Right renal pelvis (tissue), 4 donors: Measurements from ENCODE around the gene GMDS. TPM values are rescaled to one million over a fixed set of nuclear protein-coding genes. Genes with fewer than 3 reads are reported as not detected.
"Not testable (repeated sequence)": the region's sequence is repeated elsewhere in the genome, so short reads cannot be mapped to it uniquely, and the experiment has no call there.

ENCODE experiments used
- DNase-seq, 4 donors: peaks; one replicate each; pipeline ENCODE4 v3.0.0-alpha.2; 2013; ENCODE audit warnings: low read depth in 4 of 4, low spot score in 3 of 4, missing footprints in 1 of 4
- polyA plus RNA-seq, 4 donors: library from polyadenylated mRNA; unstranded; fragments of 120-200 nt; gene quantifications; one replicate each; pipeline ENCODE4 v1.2.1, GENCODE V29; 2013; ENCODE audit not compliant: insufficient read length in 4 of 4

GMDS gene
- polyA plus RNA-seq, 4 donors: 67.7 to 86.0 (median 77.9) TPM

DNA sequence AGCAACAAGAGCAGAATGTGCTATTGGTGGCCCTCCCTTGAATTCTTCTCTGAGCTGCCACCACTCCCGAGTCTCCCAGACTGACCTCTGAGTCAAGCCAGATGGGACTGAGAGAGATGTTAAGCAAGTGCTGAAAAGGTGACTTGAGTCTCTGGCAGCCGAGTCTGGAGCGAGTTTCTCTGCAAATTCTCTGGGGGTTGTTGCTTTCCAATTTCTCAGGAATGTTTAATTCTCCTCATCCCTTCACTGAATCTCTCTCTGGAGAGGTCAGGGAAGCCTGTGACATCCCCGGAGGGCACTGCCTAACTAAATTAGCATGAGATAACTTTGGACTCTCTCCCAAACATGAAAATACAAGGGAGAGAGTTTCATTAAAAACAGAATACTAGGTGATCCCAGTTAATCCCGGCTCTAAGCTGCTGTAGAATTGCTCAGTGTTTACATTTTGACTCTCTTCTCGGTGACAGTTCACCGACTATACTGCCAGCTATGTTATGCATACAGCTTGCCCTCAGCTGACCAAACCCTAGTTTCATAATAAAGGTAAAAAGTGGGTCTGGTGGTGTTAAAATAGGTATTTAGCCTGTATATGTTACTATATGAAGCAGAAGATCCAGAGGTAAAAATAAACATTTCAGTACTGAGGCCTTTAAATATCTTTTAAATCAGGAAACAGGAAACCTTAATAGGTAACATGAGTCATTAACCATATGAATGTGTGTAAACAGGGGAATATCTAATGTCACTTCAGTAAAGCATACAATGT is 477.7 kb downstream of the GMDS start:
- no peak for DNase-seq

DNA sequence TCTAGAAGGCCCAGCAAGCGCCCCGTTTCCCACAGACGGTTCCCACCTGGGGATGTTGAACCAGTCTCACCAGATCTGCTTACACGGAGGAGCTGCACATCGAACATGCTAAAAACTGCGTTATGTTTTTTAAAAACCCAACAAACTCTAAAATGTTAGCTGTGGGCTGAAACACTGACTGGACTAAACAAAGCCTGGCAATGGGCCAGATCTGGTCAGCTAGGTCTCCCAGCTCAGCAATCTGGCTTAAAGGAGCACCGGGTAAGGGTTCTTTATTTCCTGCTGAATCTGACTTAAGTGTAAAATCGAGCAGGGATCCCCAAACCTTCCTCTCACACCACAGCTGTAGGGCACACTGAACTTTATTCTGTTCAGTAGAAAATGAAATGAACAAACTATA is 478.8 kb downstream of the GMDS start:
- no peak for DNase-seq

DNA sequence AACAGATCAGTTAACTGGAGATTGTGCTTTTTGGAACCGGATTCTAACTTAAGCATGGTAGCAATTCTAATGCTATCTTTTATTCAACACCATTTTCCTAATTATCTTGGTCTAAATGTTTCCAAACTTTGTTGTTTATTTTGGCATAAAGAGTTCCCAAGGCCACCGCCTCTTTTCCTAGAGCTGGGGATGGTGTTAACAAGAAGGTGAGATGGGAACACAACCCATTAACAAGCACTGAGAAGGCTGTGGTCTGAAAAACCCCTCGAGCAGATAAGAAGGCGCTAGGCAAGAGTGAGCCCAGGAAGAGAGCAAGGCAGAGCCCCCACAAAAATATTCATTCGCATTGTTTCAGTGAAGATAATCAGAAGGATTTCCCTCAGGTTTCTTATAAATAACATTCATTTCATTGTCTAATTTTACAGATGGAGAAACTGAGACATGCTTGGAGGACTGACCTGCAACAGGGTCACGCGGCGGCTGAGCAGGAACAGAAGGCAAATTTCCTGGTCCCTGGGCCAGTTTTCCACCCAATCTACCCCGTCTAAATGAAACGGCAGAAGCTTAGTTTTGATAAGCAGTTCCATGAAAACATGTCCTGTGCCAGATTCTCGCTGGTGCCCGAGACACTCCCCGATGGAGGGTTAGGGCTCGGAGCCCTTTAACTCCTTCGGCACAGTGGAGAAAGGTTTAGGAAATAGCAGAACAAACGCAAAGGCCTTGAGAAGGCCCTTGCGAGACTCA is 480.1 kb downstream of the GMDS start:
- no peak for DNase-seq

DNA sequence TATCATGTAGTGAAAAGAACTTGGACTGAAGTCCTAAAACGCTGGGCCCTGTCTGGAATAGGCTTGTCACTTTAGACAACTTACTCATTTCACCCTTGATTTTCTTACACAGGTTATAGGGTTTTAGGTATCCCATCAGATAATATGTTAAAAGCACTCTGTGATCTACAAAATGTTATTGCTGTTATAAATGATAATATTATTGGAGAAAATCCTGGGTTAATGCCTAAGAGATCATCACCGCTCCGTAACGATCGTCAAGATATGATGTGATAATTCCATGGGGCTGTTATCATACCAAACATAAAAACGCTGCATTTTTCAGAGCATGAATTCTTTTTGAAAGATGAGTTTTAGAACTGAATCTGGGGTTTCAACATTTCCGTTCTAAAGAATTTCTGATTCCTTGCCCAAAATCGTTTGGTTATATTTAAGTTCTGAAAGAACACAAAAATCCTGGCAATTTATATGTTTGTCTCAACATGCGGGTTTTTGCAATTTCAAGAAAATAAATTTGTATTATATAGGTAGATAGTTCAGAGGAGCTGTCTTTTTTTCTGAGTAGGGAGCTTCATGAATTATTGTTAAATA is 480.9 kb downstream of the GMDS start:
- no peak for DNase-seq

DNA sequence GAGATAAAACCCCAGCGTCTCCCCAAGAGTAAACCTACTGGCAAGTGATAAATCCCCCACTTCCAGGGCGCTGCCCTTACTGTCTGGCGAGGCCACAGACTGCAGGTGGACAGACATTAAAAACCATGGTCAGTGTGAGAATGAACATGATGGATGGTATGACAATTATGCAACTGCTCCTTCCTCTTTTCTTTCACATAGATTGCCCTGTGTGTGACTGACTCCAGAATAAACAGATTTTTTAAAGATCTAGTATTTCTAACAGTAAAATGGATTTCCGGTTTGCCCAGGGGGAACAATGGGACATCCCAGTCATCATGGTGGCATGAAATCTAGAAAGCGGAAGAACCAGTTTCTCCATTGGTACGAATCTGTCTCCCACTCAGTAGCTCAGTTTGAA is 482.0 kb downstream of the GMDS start:
- no peak for DNase-seq

- no peak for DNase-seq
These were observed 483.2 kb downstream of the GMDS start for GRCh38 chr6:1762203-1762602.

- no peak for DNase-seq
These were observed 483.9 kb downstream of the GMDS start for GRCh38 chr6:1761477-1761877.

- DNase-seq: no peak
These were observed 484.5 kb downstream of the GMDS start for GRCh38 chr6:1760876-1761275.

- no peak for DNase-seq
These were observed 485.5 kb downstream of the GMDS start for GRCh38 chr6:1759870-1760269.

DNA sequence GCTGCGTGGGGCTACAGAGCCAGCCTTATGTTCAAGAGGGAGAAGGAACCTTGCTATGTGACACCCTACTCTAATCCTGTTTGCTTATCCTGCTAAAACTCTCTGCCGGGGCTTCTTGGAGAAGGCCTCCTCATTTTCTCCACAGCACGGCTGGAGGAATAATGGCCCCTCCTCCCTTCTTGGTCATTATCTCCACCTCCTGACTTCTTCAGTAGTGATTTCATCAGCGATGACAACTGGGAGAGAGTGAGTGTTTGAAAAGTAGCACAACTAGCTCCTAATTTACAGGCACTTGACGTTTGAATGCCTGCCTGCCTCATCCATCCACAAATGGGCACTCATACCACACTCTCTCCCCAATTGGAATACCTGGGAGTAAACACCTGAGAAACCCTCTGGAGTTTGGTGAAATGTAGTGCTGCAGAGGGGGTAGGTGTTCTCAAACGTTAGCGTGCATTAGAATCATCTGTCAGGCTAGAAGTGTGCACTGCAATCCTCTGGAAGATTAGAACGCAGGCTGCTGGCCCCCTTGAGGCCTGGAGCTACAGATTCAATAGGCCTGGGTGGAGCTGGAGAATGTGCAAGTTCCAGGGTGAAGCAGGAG is 487.2 kb downstream of the GMDS start:
- no peak for DNase-seq

- DNase-seq: no peak
These were observed 488.3 kb downstream of the GMDS start for GRCh38 chr6:1757131-1757530.

GRCh38 chr6:1756472-1757129 is 488.8 kb downstream of the GMDS start:
- DNase-seq: no peak

- not testable (repeated sequence) for DNase-seq
These were observed 494.3 kb downstream of the GMDS start for GRCh38 chr6:1751063-1751462.

- no peak for DNase-seq
These were observed 496.4 kb downstream of the GMDS start for GRCh38 chr6:1749041-1749440.

DNA sequence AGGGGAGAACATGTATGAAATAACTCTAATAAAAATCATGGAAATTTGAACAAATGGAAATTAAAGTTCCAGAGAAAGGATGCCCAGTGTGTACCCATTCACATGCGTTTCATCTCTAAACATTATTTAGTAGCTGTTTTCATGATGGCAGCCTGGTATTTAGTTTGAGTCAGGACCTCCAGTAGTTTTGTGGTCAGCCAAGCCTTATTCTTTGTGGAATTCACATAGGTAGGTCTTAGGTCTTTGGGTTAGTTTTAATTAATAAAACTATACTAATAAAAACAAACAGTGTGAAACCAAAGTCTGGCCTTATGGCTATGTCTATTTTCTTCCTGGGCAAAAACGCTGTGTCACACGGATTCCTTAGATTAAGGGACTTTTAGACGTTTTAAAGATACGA is 497.9 kb downstream of the GMDS start:
- DNase-seq: no peak

DNA sequence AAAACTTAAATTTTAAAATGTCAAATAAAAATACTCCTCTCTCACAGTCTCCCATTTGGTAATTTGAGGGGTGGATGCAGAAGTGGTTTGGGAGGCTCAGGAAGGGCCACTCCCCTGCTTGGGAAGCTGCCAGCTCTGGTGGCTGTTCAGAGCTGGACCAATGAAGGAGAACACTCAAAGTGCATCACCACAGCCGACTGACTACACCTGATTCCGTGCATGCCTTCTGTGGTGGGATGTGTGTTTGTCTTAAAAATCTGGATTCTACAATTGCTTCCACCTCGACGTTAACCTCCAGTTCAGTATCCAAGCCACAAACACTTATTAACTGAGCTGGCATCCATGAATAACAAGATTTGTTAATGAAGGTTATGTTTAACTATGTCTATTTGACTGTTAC is 498.4 kb downstream of the GMDS start:
- DNase-seq: no peak

GRCh38 chr6:1745814-1746213 is 499.6 kb downstream of the GMDS start:
- peak in 2 of 4 donors; percentile 56 to 60 for DNase-seq

DNA sequence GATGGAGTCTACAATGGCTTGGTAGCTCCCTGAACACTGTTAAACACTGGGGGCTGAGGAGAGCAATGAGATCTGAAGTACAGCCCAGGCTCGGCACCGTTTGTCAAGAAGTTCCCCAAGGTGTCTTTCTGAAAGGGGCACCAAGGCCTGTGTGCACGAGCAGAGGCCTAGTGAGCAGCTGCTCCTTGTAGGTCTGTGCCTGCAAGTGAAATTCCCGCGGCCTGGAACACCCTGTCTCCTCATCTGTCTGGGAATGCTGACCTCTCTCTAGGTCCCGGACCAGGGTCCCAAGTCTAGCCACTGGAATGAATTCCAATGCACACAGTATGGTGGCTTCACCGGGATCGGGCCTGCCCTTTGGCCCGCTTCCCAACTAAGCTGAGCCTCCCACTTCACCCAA is 500.9 kb downstream of the GMDS start:
- DNase-seq: no peak

DNA sequence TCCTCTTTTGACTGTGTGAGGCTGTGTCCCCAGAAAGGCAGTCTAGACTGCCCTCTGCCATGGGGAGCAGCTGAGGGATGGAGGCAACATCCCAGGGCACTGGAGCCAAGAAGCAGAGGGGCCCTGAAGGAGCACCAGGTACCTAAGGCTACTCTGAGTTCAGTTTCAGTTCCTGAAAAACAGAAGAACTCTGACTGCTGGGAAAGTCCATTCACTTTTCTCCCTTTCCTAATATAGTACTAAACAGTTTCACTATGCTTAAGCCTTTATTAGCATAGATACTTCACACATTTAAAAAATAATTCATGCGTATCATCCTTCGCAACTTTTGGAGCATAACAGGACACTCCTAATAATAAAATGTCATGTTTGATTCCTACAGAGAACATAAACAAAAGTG is 505.7 kb downstream of the GMDS start:
- DNase-seq: no peak

DNA sequence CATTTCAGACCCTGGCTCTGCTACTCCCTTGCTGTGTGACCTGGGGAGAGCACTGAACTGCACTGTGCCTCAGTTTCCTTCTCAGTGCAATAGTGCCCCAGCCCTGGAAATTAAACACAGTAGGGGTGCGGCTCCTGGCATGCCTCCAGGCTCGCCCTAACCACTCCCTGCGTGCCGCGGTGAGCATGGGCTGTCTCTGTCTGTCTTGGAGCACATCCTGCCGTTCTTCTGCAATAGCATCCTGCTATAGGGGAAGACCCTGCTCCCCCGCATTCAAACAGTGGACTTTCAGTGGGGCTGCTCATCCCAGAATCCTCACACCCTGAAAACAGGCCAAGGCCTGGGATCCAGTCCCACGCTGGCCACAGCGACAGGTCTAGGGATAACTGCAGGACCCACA is 506.2 kb downstream of the GMDS start:
- no peak for DNase-seq

DNA sequence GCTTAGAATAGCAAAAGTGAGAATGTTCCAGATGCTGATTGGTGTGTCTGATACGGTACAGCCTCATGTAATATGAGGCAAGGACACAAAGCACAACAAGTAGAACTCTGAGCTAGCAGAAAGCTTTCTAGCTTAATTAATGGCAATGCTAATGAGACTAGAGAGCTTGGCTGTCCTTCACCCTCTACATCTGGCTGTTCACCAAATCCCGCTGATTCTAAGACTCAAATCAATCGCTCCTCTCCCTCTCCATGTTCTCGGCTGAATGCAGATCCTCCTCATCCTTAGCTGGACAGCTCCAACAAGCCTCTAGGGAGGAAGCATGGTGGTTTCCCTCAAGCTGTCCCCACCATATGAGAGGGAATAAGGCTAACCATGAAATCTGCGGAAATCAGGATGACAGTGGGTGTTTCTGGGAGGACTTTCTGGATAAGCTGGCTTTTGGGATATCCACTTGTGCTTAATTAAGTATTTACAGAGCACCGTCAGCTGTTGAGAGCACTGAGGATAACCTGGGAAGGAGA is 506.8 kb downstream of the GMDS start:
- DNase-seq: no peak
